Kidney (tissue), 14 donors: ENCODE measurements around the gene STAMBPL1. TPM values are rescaled to one million over a fixed set of nuclear protein-coding genes. Genes with fewer than 3 reads are reported as not detected.
"Not testable (repeated sequence)": the region's sequence is repeated elsewhere in the genome, so short reads cannot be mapped to it uniquely, and the experiment has no call there.

Source experiments
- DNase-seq, 5 donors: peaks; one replicate each; pipeline ENCODE4 v3.0.0-alpha.2; 2013 to 2020
- FAIRE-seq: peaks from 2 replicates; lab custom pipeline; 2012; peaks lifted over from hg19 to GRCh38; lab: Jason Lieb, UNC
- H3K27ac ChIP-seq, 2 donors: one replicate each; pipeline ENCODE4 v1.7.0; 2013; ENCODE audit warnings: low read depth in 2 of 2, low read length in 2 of 2, inconsistent platforms in 1 of 2
- H3K27me3 ChIP-seq: one replicate; pipeline ENCODE4 v1.7.1; 2013; ENCODE audit warnings: low read length, inconsistent platforms; ENCODE audit not compliant: control insufficient read depth, insufficient read depth
- H3K36me3 ChIP-seq, 3 donors: one replicate each; pipeline versions ENCODE4 v1.7.0 to v1.7.1; 2013; ENCODE audit warnings: low read length in 3 of 3, control low read depth in 1 of 3, inconsistent platforms in 1 of 3; ENCODE audit not compliant: insufficient read depth in 3 of 3, control insufficient read depth in 2 of 3
- H3K4me1 ChIP-seq, 3 donors: one replicate each; pipeline versions ENCODE4 v1.7.0 to v1.7.1; 2013; ENCODE audit warnings: low read length in 3 of 3, inconsistent platforms in 1 of 3, low read depth in 1 of 3; ENCODE audit not compliant: control insufficient read depth in 2 of 3, insufficient read depth in 2 of 3
- H3K4me3 ChIP-seq, 3 donors: one replicate each; pipeline versions ENCODE4 v1.7.0 to v1.8.1; 2013; ENCODE audit warnings: low read length in 3 of 3, control low read depth in 1 of 3, inconsistent platforms in 1 of 3
- H3K9ac ChIP-seq, 3 donors: one replicate each; pipeline versions ENCODE4 v1.7.0 to v1.7.1; 2013; ENCODE audit warnings: low read length in 3 of 3, control low read depth in 1 of 3, inconsistent platforms in 1 of 3
- H3K9me3 ChIP-seq, 3 donors: one replicate each; pipeline versions ENCODE4 v1.7.0 to v1.7.1; 2013; ENCODE audit warnings: low read length in 3 of 3, control low read depth in 1 of 3, inconsistent platforms in 1 of 3; ENCODE audit not compliant: control insufficient read depth in 2 of 3, insufficient read depth in 1 of 3
- intact Hi-C: fragments of 100-400 bp; cut with DNase I; formaldehyde crosslinking; loops from one replicate; pipeline ENCODE4 v1.11.1; 2022
- polyA plus RNA-seq: library from polyadenylated mRNA; stranded (reverse); fragments of 350-450 nt; fragmentation: Illumina TruSeq; extraction: RNeasy Lipid Tissue Mini Kit (QIAGEN cat#74804); gene quantifications from one replicate; pipeline ENCODE4 v1.2.3, GENCODE V29; 2014; ENCODE audit warnings: low read depth, low replicate concordance; ENCODE audit not compliant: insufficient read depth
- total RNA-seq: library from RNA; stranded (reverse); fragmentation: NEBNext Ultra II Directional; extraction: Animal tissue kit (Norgen Biotek cat#: 25700); gene quantifications from one replicate; pipeline ENCODE4 v1.2.1, GENCODE V29; 2021
- TF ChIP-seq, protein P1 (sequence below): IDR thresholded peaks from 3 replicates; pipeline ENCODE4 v1.5.1; 2012; ENCODE audit warnings: mild to moderate bottlenecking, moderate library complexity, borderline replicate concordance; ENCODE audit not compliant: insufficient read depth; ENCODE audit errors: extremely low read depth
- donor health status: control.
- donor health status: control.
- donor health status: control.
- donor health status: control.
- donor health status: control.
- donor health status: DM: yes; HTN: yes; CAD: no.
- donor health status: Normal renal cell carcinoma (clear cell type).

Gene STAMBPL1
- total and polyA plus RNA-seq, 2 donors from 2014 or later, result 3.0 to 6.9 TPM

- Histone ChIP-seq H3K4me3 (no peak overlapping the region), H3K27me3 (no peaks in the 10 kb centered on the region), H3K9me3 (no peaks in the 10 kb centered on the region), H3K4me1 (no peaks in the 10 kb centered on the region), H3K36me3 (no peaks in the 10 kb centered on the region), H3K9ac (peak overlapping the region in 1 of 3 donors; percentile 13), H3K27ac (no peak overlapping the region)
- FAIRE-seq (peak; percentile 81), DNase-seq (peak; percentile 80 to 92 (median 86))
- TF ChIP-seq, protein P1, sequence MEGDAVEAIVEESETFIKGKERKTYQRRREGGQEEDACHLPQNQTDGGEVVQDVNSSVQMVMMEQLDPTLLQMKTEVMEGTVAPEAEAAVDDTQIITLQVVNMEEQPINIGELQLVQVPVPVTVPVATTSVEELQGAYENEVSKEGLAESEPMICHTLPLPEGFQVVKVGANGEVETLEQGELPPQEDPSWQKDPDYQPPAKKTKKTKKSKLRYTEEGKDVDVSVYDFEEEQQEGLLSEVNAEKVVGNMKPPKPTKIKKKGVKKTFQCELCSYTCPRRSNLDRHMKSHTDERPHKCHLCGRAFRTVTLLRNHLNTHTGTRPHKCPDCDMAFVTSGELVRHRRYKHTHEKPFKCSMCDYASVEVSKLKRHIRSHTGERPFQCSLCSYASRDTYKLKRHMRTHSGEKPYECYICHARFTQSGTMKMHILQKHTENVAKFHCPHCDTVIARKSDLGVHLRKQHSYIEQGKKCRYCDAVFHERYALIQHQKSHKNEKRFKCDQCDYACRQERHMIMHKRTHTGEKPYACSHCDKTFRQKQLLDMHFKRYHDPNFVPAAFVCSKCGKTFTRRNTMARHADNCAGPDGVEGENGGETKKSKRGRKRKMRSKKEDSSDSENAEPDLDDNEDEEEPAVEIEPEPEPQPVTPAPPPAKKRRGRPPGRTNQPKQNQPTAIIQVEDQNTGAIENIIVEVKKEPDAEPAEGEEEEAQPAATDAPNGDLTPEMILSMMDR, result peak; percentile 94
- intact Hi-C loops, result no loop called here
These were observed 44.7 kb upstream of the STAMBPL1 start for GRCh38 chr10:88835096-88835909.

- Histone ChIP-seq H3K9me3 (no peaks in the 10 kb centered on the region), H3K4me3 (no peak overlapping the region), H3K27ac (no peak overlapping the region), H3K36me3 (no peaks in the 10 kb centered on the region), H3K4me1 (no peaks in the 10 kb centered on the region), H3K27me3 (no peaks in the 10 kb centered on the region), H3K9ac (no peak overlapping the region)
- DNase-seq (no peak), FAIRE-seq (no peak)
- intact Hi-C loops, result no loop called here
- TF ChIP-seq, protein P1, result no peak
These were observed 44.2 kb upstream of the STAMBPL1 start for GRCh38 chr10:88835910-88836221.

GRCh38 chr10:88837632-88838031, 42.4 kb upstream of the STAMBPL1 start:
- H3K36me3 ChIP-seq, intact Hi-C loops, FAIRE-seq, H3K4me1 ChIP-seq, DNase-seq, H3K9me3 ChIP-seq, H3K4me3 ChIP-seq, H3K9ac ChIP-seq, H3K27ac ChIP-seq, H3K27me3 ChIP-seq: not testable (repeated sequence)

- Histone ChIP-seq H3K4me3 (no peak overlapping the region), H3K36me3 (no peaks in the 10 kb centered on the region), H3K27me3 (no peaks in the 10 kb centered on the region), H3K9ac (no peak overlapping the region), H3K27ac (no peak overlapping the region), H3K9me3 (no peaks in the 10 kb centered on the region), H3K4me1 (no peaks in the 10 kb centered on the region)
- no peak for DNase-seq
- TF ChIP-seq, protein P1, result no peak
- no peak for FAIRE-seq
- intact Hi-C loops, result no loop called here
These were observed 41.2 kb upstream of the STAMBPL1 start for GRCh38 chr10:88838766-88839350.
